ENCODE results near the gene CHRNA1.

Gene CHRNA1

DNA sequence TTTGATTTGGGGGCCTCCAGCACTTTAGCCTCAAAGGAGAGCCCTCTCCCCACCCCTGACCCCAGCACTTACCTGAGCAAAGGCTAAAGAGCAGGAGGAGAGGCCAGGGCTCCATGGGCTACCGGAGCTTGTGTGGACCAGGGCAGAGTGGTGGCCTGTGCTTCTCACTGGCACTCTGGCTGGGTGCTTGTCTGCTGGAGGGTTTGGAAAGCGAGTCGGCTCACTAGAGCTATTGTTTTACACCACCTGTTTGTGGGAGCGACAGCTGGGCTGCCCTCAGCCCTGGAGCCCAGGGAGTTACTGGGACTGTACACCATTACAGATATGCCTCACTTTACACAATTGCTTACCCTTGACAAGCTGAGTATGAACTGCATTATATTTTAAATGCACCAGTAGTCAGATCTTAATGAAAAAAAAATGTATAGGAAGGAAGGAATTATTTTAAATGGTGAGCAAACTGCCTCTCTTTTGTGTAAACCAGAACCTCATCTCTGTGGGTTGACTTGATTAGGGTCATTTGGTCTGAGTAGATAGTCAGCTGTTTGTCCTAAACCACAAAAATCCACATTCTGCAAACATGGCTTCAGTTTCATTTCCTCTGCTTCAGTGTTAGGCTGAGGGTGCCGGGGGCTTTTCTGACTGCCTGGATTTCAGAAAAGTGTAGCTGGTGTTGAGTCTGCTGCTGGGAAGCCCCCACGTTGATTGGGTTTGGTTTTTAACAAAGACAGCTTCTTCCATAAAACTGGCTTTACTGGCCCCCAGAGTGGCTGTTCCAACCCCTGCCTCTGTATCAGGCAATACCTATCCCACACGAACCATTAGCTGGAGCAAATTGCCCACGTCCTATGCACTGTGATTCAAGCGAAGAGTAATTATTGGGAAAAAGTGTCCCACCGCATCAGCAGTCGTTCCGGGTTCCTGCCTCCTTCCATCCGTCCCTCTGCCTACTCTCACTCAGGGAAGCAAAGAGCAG lies at the start of gene CHRNA1:
Gene CHRNA1, minus strand, starts transcription at position 193 of the 976 bp plus-strand sequence. Its CDS starts 78 bp downstream, at position 115.
- no peak for DNase-seq (ENCODE audit: low read depth)

- no peak for DNase-seq (ENCODE audit: low read depth)
Observed at GRCh38 chr2:174812037-174812436, 47.8 kb upstream of the CHRNA1 start.

DNA sequence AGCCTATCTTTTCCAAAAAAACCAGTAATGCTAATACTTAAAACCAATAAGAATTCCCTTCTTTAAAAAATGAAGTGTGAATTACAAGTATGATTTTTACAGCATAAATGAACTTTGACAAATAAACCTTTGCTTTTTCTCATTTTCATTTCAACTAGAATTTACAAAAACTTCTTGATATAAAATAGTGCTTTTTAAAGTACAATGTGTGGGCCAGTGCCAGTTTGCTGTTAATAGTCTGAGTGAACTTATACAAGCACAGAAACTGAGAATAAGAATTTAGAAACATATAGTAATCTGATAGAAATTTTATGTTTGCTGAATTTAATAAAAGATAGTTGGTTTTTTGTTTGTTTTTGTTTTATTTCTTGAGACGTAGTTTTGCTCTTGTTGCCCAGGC lies 43.7 kb upstream of the CHRNA1 start:
- no peak for DNase-seq (ENCODE audit: low read depth)

DNA sequence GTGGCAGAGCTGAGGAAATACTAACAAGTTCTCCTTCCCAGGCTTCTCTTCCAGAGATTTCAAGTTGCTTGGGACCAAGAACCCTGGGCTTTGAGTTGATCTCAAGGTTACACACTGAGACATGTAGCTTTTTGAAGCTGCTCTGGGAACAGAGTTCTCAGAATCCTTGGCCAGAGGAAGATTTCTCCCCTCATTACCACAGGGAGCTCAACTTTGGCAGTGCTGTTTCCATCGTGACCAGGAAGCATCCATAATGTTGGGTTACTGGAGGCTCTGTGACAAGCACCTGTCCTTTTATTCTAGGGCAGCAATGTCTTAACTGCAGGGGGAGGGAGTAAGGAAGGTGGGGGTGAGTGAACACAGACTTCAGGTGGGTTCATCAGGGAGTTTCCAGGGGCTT lies 41.5 kb upstream of the CHRNA1 start:
- no peak for DNase-seq (ENCODE audit: low read depth)

- DNase-seq (ENCODE audit: low read depth): no peak
Observed at GRCh38 chr2:174802459-174802858, 38.2 kb upstream of the CHRNA1 start.

- no peak for DNase-seq (ENCODE audit: low read depth)
Observed at GRCh38 chr2:174800436-174801205, 36.3 kb upstream of the CHRNA1 start.

DNA sequence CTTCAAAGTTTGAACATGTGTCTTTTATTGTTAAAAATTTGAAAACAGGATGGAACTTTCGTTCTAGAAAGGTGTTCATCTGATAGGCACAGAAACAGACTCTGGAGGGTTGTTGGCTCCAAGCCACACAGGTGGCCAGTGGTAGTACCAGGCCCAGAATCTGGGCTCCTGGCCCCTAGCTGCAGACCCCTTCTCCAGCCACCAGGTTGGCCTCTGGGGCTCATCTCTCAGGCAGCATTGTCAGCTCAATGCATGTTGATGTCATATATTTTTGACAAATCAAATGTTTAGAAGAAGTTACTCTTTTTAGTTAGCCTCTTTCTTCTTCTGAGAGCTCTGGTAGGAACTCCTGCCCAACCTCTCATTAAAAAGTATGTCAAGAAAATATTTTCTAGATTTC lies 34.5 kb upstream of the CHRNA1 start:
- DNase-seq (ENCODE audit: low read depth): no peak

GRCh38 chr2:174797781-174798276 lies 33.6 kb upstream of the CHRNA1 start:
- DNase-seq (ENCODE audit: low read depth): no peak

GRCh38 chr2:174796319-174796771 lies 32.1 kb upstream of the CHRNA1 start:
- DNase-seq (ENCODE audit: low read depth): no peak

DNA sequence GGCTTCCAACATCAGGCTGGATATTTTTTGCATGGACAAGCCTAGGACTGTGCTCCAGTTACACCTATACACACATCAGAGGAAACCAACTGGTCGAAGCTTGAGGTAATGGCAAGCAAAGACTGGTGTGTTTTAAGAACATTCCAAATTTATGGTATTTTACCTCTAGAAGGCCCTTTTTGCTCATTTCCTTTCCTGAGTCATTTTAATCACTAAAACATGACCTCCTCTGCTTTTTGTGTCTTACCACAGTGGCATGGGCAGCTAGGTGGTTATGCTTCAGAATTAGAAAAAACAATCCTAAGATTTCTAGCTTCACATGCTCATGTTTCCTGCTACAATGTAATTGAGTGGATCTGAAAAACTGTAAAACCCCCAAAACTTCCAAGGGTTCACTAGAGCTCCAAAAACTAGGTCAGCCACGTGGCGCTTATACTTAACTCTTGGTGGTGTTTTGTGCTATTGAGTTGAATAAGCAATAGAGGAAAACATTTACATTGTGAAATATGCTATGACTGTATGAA lies 30.6 kb upstream of the CHRNA1 start:
- DNase-seq (ENCODE audit: low read depth): no peak

DNA sequence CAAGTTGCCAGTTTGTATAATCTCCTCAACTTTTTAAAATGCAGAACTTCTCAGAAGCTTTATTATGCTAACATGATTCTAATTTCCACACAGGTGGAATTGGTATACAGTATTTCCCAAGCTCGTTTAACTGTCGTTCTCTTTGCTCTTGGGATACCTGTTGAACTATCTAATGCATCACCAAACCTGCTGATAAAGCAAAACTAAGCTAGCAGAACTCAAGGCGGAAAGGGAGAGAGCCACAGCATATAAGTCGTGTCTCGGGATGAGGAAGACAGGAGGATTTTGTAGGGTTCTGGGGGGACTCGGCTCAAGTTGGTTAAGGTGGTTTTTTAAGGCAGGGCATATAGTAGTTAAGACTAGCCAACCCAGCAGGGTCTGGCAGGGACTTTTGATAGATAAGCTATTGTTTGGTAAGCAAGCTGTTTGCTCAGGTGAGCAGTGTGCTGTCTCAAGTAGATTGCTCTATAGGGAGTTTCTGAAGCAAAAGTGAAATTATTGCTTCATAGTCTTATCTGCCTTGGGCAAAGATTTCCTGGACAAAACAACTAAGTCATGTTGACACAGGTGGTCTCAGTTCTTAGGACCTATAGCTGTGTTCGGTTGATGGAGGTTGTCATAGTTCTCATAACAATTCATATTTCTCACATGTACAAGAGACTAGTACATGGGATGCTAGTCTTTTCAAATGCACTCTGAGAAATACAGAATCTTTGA lies 28.2 kb upstream of the CHRNA1 start:
- no peak for DNase-seq (ENCODE audit: low read depth)

DNA sequence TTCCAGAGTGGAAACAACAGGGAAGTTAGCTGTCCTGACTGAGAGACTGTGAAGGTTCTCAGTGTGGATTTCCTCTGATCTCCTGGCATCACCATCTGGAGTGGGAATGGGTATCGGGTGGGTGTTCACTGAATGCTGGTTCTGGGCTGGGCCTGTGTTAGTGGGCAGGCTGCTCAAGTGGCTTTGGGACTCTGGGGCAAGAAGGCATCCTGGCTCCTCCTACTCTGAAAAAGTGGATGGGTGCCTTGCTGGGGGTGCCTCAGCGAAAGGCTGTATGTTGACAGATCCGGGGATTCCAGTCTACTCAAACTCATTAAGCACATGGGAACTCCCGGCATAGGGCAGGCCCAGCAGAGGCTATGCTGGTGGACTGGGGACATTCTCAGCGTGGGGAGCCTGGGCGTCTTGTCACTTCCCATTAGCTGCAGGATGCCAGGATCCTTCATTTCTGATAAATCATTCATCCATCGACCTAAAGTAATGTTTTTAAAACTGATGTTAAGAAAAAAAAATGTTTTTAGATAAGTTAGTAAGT lies 27.5 kb upstream of the CHRNA1 start:
- DNase-seq (ENCODE audit: low read depth): no peak

- no peak for DNase-seq (ENCODE audit: low read depth)
Observed at GRCh38 chr2:174791020-174791419, 26.7 kb upstream of the CHRNA1 start.

- no peak for DNase-seq (ENCODE audit: low read depth)
Observed at GRCh38 chr2:174789001-174789400, 24.7 kb upstream of the CHRNA1 start.

DNA sequence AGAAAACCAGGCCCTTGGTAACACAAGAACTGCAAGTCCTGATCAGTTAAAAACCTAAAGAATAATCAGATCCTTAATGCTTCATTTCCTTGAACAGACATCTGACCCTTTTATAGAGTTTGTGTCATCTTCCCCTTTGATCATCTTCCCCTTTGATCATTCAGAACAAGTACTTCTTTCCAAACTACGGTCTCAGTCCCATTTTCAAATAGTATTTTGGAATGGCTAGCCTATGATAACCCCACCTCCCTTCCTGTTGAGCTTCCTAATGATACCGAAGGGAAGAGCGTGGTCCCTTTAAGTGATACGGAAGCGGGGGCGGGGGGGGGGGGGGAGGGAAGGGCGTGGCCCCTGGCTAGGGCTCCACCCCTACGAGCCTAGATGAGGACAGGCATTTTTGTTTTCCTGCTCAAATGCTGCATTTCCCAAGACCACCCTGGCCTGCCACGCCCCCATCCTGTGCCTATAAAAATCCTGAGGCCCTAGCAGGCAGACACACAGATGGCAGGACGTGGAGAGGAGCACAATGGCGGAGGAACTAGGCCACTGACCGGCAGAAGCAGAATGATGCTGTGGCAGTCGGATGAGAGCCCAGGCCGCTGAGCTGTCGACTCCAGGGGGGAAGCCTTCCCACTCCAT lies 24.1 kb upstream of the CHRNA1 start:
- no peak for DNase-seq (ENCODE audit: low read depth)

- no peak for DNase-seq (ENCODE audit: low read depth)
Observed at GRCh38 chr2:174787487-174788205, 23.4 kb upstream of the CHRNA1 start.

DNA sequence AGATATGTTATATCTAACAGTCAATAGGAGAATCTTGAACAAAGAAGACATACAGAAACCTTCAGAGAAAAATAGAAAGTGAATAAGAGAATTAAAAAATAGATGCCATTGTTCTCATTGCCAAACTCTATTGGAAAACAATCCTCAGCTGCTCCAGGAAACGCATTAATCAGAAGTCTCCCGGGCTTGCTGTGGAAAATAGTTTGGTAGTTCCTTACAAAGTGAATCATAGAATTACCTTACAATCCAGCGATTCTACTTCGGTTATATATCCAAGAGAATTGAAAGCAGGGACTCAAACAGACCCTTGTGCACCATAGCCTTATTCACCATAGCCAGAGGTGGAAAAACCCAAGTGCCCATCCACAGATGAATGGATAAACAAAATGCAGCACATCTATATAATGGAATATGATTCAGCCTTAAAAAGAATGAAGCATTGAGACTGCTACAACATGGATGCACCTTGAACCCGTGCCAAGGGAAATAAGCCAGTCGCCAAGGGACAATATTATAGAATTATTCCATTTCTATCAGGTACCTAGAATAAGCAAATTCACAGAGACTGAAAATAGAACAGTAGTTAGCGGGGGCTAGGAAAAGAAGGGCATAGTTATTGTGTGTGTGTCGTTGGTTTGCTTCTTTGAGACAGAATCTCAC lies 21.9 kb upstream of the CHRNA1 start:
- DNase-seq (ENCODE audit: low read depth): no peak

DNA sequence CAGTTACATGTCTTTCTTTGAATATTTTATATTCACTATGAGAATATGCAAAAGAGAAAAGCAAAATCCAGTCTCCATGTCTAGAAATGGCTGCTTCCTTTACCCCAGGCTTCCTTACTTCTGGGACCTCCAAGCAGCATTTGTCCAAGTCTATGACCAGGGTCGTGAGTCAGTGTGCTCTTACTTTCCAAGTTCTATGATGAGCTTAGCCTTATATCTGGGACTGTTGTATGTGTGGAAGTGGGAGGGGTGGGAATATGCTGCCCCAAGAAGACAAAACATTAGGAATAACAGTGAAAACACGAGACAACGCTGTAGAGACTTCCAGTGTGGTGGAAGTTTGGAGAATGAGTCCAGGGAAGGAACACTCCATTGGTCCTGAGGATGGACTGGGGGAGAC lies 21.2 kb upstream of the CHRNA1 start:
- DNase-seq (ENCODE audit: low read depth): no peak

- no peak for DNase-seq (ENCODE audit: low read depth)
Observed at GRCh38 chr2:174784909-174785308, 20.6 kb upstream of the CHRNA1 start.

GRCh38 chr2:174784316-174784715 lies 20.0 kb upstream of the CHRNA1 start:
- no peak for DNase-seq (ENCODE audit: low read depth)

Measured in stimulated activated CD8-positive, alpha-beta memory T cell treated with anti-CD3 and anti-CD28 coated beads, Interleukin-15, amount 100 ng/mL, for 1 hour (primary cell).